NCI-H226 (cell line): ENCODE data around the gene NYNRIN.
"Not testable (repeated sequence)": the region's sequence is repeated elsewhere in the genome, so short reads cannot be mapped to it uniquely, and the experiment has no call there.

ENCODE experiments used
- DNase-seq: peaks from one replicate; pipeline ENCODE4 v3.0.0-alpha.2; 2015

The NYNRIN gene

GRCh38 chr14:24432259-24433131, 33.7 kb downstream of the NYNRIN start:
- no peak for DNase-seq

GRCh38 chr14:24434036-24434435, 35.2 kb downstream of the NYNRIN start:
- DNase-seq = no peak

GRCh38 chr14:24434676-24435075, 35.9 kb downstream of the NYNRIN start:
- no peak for DNase-seq

- no peak for DNase-seq
These were observed 36.5 kb downstream of the NYNRIN start for GRCh38 chr14:24435192-24435810.

- no peak for DNase-seq
These were observed 37.2 kb downstream of the NYNRIN start for GRCh38 chr14:24435998-24436354.

- peak; percentile 31 for DNase-seq
These were observed 37.7 kb downstream of the NYNRIN start for GRCh38 chr14:24436355-24437019.

- no peak for DNase-seq
These were observed 38.4 kb downstream of the NYNRIN start for GRCh38 chr14:24437020-24437735.

GRCh38 chr14:24437736-24438067, 38.9 kb downstream of the NYNRIN start:
- DNase-seq = no peak

- DNase-seq = no peak
These were observed 39.7 kb downstream of the NYNRIN start for GRCh38 chr14:24438223-24439097.

GRCh38 chr14:24439257-24439656, 40.5 kb downstream of the NYNRIN start:
- no peak for DNase-seq

GRCh38 chr14:24439830-24440605, 41.2 kb downstream of the NYNRIN start:
- DNase-seq = no peak

- no peak for DNase-seq
These were observed 42.0 kb downstream of the NYNRIN start for GRCh38 chr14:24440606-24441399.

- no peak for DNase-seq
These were observed 42.7 kb downstream of the NYNRIN start for GRCh38 chr14:24441485-24441884.

- DNase-seq = no peak
These were observed 43.1 kb downstream of the NYNRIN start for GRCh38 chr14:24441904-24442239.

- DNase-seq = peak; percentile 98
These were observed 43.6 kb downstream of the NYNRIN start, which contains the start of gene SDR39U1 for GRCh38 chr14:24442240-24443052. Gene SDR39U1, minus strand, starts transcription at chr14:24442776. Its CDS starts 7 bp downstream, at chr14:24442769.

GRCh38 chr14:24443053-24443665, 44.4 kb downstream of the NYNRIN start:
- no peak for DNase-seq

GRCh38 chr14:24450828-24451227, 52.0 kb downstream of the NYNRIN start:
- not testable (repeated sequence) for DNase-seq

- no peak for DNase-seq
These were observed 58.2 kb downstream of the NYNRIN start for GRCh38 chr14:24456980-24457379.

- DNase-seq = no peak
These were observed 59.9 kb downstream of the NYNRIN start for GRCh38 chr14:24458736-24459135.
